IMR-90 (cell line): ENCODE results near the gene MPZL1. TPM values are rescaled to one million over a fixed set of nuclear protein-coding genes. Genes with fewer than 3 reads are reported as not detected.
"Not testable (repeated sequence)": the region's sequence is repeated elsewhere in the genome, so short reads cannot be mapped to it uniquely, and the experiment has no call there.

ENCODE experiments used
- ATAC-seq: fragments of 200-7000 bp; cut with Tn5 transposase; 2 replicates; pipeline ENCODE4 v1.9.1; 2020; ENCODE audit warnings: low read depth, mild to moderate bottlenecking, moderate library complexity
- BruUV-seq: library from RNA; stranded (reverse); fragments of 400-500 nt; replicated peaks from 2 replicates; lab custom pipeline; 2021; lab: Mats Ljungman, UMichigan
- CTCF ChIA-PET: fragments of 300-600 bp; formaldehyde crosslinking; extraction: SDS; loops from one replicate; lab custom pipeline; 2021; ENCODE audit warnings: antibody characterized with exemption; lab: Yijun Ruan, JAX
- POLR2A ChIA-PET: fragments of 300-600 bp; sonication (Branson Sonifier 250); formaldehyde crosslinking; loops from one replicate; lab custom pipeline; 2022; ENCODE audit warnings: antibody characterized with exemption; ENCODE audit not compliant: unreplicated experiment; lab: Charles Lee
- DNase-seq: peaks from one replicate; pipeline ENCODE4 v3.0.0; 2013
- H2AFZ ChIP-seq: replicated peaks from 2 replicates; pipeline ENCODE3; 2013; ENCODE audit warnings: low read length, mild to moderate bottlenecking; ENCODE audit not compliant: poor library complexity
- H2AK5ac ChIP-seq: 2 replicates; pipeline ENCODE4 v1.6.1; 2013; ENCODE audit warnings: low read depth, low read length, inconsistent platforms
- H2AK9ac ChIP-seq: replicated peaks from 2 replicates; pipeline ENCODE3; 2013; ENCODE audit warnings: mild to moderate bottlenecking, low read depth, low read length, moderate library complexity; ENCODE audit not compliant: poor library complexity
- H2BK120ac ChIP-seq: 2 replicates; pipeline ENCODE4 v1.6.1; 2013; ENCODE audit warnings: low read depth, low read length, inconsistent platforms
- H2BK15ac ChIP-seq: 3 replicates; pipeline ENCODE4 v1.6.1; 2013; ENCODE audit warnings: low read depth, low read length, inconsistent platforms
- H2BK20ac ChIP-seq: 2 replicates; pipeline ENCODE4 v1.6.1; 2013; ENCODE audit warnings: low read depth, mild to moderate bottlenecking, inconsistent platforms, low read length, moderate library complexity
- H2BK5ac ChIP-seq: 2 replicates; pipeline ENCODE4 v1.6.1; 2013; ENCODE audit warnings: mild to moderate bottlenecking, low read depth, low read length, inconsistent platforms; ENCODE audit not compliant: poor library complexity, severe bottlenecking
- H3K14ac ChIP-seq: replicated peaks from 2 replicates; pipeline ENCODE4 v1.6.1; 2013; ENCODE audit warnings: low read depth, low read length, inconsistent platforms
- H3K18ac ChIP-seq: 2 replicates; pipeline ENCODE4 v1.6.1; 2013; ENCODE audit warnings: low read depth, low read length, control low read depth
- H3K23ac ChIP-seq: 2 replicates; pipeline ENCODE4 v1.6.1; 2013; ENCODE audit warnings: low read depth, low read length, inconsistent platforms
- H3K27ac ChIP-seq: 2 replicates; pipeline ENCODE4 v1.5.1; 2013; ENCODE audit warnings: mild to moderate bottlenecking, control low read depth, low read length; ENCODE audit not compliant: insufficient read depth
- H3K27me3 ChIP-seq: 2 replicates; pipeline ENCODE4 v1.6.1; 2013; ENCODE audit warnings: low read length; ENCODE audit not compliant: control insufficient read depth, insufficient read depth
- H3K36me3 ChIP-seq: 2 replicates; pipeline ENCODE4 v1.6.1; 2013; ENCODE audit warnings: low read length, mixed read lengths; ENCODE audit not compliant: control insufficient read depth, insufficient read depth
- H3K4ac ChIP-seq: 2 replicates; pipeline ENCODE4 v1.6.1; 2013; ENCODE audit warnings: low read depth, low read length, inconsistent platforms
- H3K4me1 ChIP-seq: 2 replicates; pipeline ENCODE4 v1.6.1; 2013; ENCODE audit warnings: low read length, mixed read lengths; ENCODE audit not compliant: control insufficient read depth, insufficient read depth
- H3K4me2 ChIP-seq: 2 replicates; pipeline ENCODE4 v1.6.1; 2013; ENCODE audit warnings: low read depth, mild to moderate bottlenecking, control low read depth, low read length, moderate library complexity
- H3K4me3 ChIP-seq: 2 replicates; pipeline ENCODE4 v1.5.1; 2013; ENCODE audit warnings: low read depth, mild to moderate bottlenecking, control low read depth, low read length, moderate library complexity; ENCODE audit not compliant: insufficient read depth
- H3K56ac ChIP-seq: 2 replicates; pipeline ENCODE4 v1.6.1; 2013; ENCODE audit warnings: low read length, inconsistent platforms; ENCODE audit not compliant: insufficient read depth; ENCODE audit errors: extremely low read depth
- H3K79me1 ChIP-seq, 2 experiments: 2 replicates each; pipeline ENCODE4 v1.6.1; 2013; ENCODE audit warnings: low read length in 2 of 2, inconsistent platforms in 1 of 2, low read depth in 1 of 2
- H3K9ac ChIP-seq: 2 replicates; pipeline ENCODE4 v1.6.1; 2013; ENCODE audit warnings: low read depth, low read length, control low read depth
- H3K9me1 ChIP-seq: 2 replicates; pipeline ENCODE4 v1.6.1; 2013; ENCODE audit warnings: low read length, inconsistent platforms; ENCODE audit not compliant: insufficient read depth
- H3K9me3 ChIP-seq: 2 replicates; pipeline ENCODE4 v1.6.1; 2013; ENCODE audit warnings: low read length; ENCODE audit not compliant: control insufficient read depth, insufficient read depth
- H4K20me1 ChIP-seq: 2 replicates; pipeline ENCODE4 v1.6.1; 2013; ENCODE audit warnings: low read length, inconsistent platforms; ENCODE audit not compliant: insufficient read depth
- H4K5ac ChIP-seq: 2 replicates; pipeline ENCODE4 v1.6.1; 2013; ENCODE audit warnings: mild to moderate bottlenecking, low read depth, low read length, control low read depth
- H4K8ac ChIP-seq, 2 experiments: 2 replicates each; pipeline ENCODE4 v1.6.1; 2013; ENCODE audit warnings: low read depth in 2 of 2, low read length in 2 of 2, control low read depth in 1 of 2, inconsistent platforms in 1 of 2
- H4K91ac ChIP-seq: 2 replicates; pipeline ENCODE4 v1.6.1; 2013; ENCODE audit warnings: low read depth, low read length, inconsistent platforms; ENCODE audit not compliant: insufficient read depth
- WGBS, 2 experiments: methylation state at CpG; one replicate each; pipeline versions ENCODE4 v1.1.5 to v1.1.7; 2013; ENCODE audit warnings: missing lambda C conversion rate in 2 of 2; ENCODE audit not compliant: insufficient read length in 1 of 2; ENCODE audit errors: extremely low coverage in 2 of 2; 5-methylcytosine and 5-hydroxymethylcytosine counted together
- dilution Hi-C: fragments of 300-500 bp; cut with HindIII; formaldehyde crosslinking; loops from one replicate; pipeline ENCODE4 v1.14.3; 2018; ENCODE audit warnings: low sequenced_read_pairs; ENCODE audit not compliant: unreplicated experiment
- in situ Hi-C: fragments of 300-500 bp; cut with MboI; formaldehyde crosslinking; loops from 3 replicates; pipeline ENCODE4 v1.14.3; 2019; ENCODE audit warnings: low sequenced_read_pairs, inconsistent platforms, mixed read lengths
- intact Hi-C: fragments of 100-400 bp; cut with micrococcal nuclease; formaldehyde crosslinking; loops from 2 replicates; pipeline ENCODE4 v1.10.0; 2022
- polyA plus RNA-seq, 3 experiments: library from polyadenylated mRNA; depleted of rRNA; stranded (reverse); fragments of >200 nt; gene quantifications; 2 replicates each; pipeline ENCODE4 v1.2.3, GENCODE V29; 2012; ENCODE audit warnings: low replicate concordance in 1 of 3
- total RNA-seq: library from RNA; depleted of rRNA; stranded (reverse); fragments of >200 nt; gene quantifications from 2 replicates; pipeline ENCODE4 v1.2.3, GENCODE V29; 2012

Gene MPZL1
- total and polyA plus RNA-seq, 2 of the 4 experiments (the other 2 are of a cell fraction), result 55.3 to 87.3 TPM

DNA sequence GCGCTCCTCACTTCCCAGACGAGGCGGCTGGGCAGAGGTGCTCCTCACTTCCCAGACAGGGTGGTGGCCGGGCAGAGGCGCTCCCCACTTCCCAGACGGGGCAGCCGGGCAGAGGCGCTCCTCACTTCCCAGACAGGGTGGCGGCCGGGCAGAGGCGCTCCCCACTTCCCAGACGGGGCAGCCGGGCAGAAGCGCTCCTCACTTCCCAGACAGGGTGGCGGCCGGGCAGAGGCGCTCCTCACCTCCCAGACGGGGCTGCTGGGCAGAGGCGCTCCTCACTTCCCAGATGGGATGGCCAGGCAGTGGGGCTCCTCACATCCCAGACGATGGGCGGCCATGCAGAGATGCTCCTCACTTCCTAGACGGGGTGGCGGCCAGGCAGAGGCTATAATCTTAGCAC, 84.5 kb downstream of the MPZL1 start:
- H2BK20ac ChIP-seq, H3K14ac ChIP-seq, H3K4ac ChIP-seq, H4K91ac ChIP-seq, H3K79me1 ChIP-seq, H2AK5ac ChIP-seq, H3K4me2 ChIP-seq, H3K18ac ChIP-seq, H4K8ac ChIP-seq, DNase-seq, H3K27me3 ChIP-seq, H3K9me3 ChIP-seq, CTCF ChIA-PET, H3K36me3 ChIP-seq, BruUV-seq, H3K9ac ChIP-seq, H2AFZ ChIP-seq, H3K27ac ChIP-seq, H4K5ac ChIP-seq, H3K23ac ChIP-seq, H3K4me3 ChIP-seq, POLR2A ChIA-PET, dilution Hi-C loops, ATAC-seq, H2AK9ac ChIP-seq, H3K4me1 ChIP-seq, H3K56ac ChIP-seq, H2BK15ac ChIP-seq, H2BK5ac ChIP-seq, H4K20me1 ChIP-seq, H2BK120ac ChIP-seq, in situ Hi-C loops: not testable (repeated sequence)
- 100% methylated on average over 4 of the region's 23 CpGs; no CpG with 5 or more reads in 1 of the 2 experiments for WGBS, 2 experiments
- intact Hi-C loops, result loop anchor here (10.0 kb wide), 2 partner anchors 201 to 581 kb away; partner anchors contain the start of gene POU2F1
- peaks cover 12% of the 10 kb centered on the region for H3K9me1 ChIP-seq

DNA sequence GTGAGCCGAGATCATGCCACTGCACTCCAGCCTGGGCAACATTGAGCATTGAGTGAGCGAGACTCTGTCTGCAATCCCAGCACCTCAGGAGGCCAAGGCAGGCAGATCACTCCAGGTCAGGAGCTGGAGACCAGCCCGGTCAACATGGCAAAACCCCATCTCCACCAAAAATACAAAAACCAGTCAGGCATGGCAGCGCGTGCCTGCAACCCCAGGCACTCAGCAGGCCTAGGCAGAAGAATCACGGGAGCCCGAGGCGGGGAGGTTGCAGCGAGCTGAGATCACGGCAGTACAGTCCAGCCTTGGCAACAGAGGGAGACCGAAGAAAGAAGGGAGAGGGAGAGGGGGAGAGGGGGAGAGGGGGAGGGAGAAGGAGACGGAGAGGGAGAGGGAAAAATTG, 84.9 kb downstream of the MPZL1 start:
- in situ Hi-C loops, H3K56ac ChIP-seq, H3K9ac ChIP-seq, H3K4me3 ChIP-seq, H2BK5ac ChIP-seq, H3K79me1 ChIP-seq, H3K27ac ChIP-seq, CTCF ChIA-PET, H2AK9ac ChIP-seq, H4K91ac ChIP-seq, H3K23ac ChIP-seq, H3K18ac ChIP-seq, H3K9me3 ChIP-seq, H3K4me2 ChIP-seq, H2BK120ac ChIP-seq, ATAC-seq, H4K5ac ChIP-seq, H2AFZ ChIP-seq, H3K36me3 ChIP-seq, H2BK20ac ChIP-seq, H3K27me3 ChIP-seq, BruUV-seq, dilution Hi-C loops, DNase-seq, H3K14ac ChIP-seq, POLR2A ChIA-PET, H2BK15ac ChIP-seq, H3K4ac ChIP-seq, H4K8ac ChIP-seq, H4K20me1 ChIP-seq, H3K4me1 ChIP-seq: not testable (repeated sequence)
- intact Hi-C loops, result loop anchor here (10.0 kb wide), 2 partner anchors 202 to 582 kb away; partner anchors contain the start of gene POU2F1
- Histone ChIP-seq H3K9me1 (peaks cover 12% of the 10 kb centered on the region), H2AK5ac (peak overlapping the region; percentile 39; the same call in 1 of the 2 replicates)
- WGBS, 2 experiments, result no CpG with 5 or more reads among the region's 12 CpGs
